Cerebellar cortex (tissue), 1 donor: Measurements from ENCODE around the gene ADD1.
A peak's percentile ranks its signal among the peaks of the same experiment; 100 is the strongest.

Source experiments
- DNase-seq: peaks from one replicate; pipeline ENCODE4 v3.0.0-alpha.2; 2015; ENCODE audit warnings: low spot score

The ADD1 gene

DNA sequence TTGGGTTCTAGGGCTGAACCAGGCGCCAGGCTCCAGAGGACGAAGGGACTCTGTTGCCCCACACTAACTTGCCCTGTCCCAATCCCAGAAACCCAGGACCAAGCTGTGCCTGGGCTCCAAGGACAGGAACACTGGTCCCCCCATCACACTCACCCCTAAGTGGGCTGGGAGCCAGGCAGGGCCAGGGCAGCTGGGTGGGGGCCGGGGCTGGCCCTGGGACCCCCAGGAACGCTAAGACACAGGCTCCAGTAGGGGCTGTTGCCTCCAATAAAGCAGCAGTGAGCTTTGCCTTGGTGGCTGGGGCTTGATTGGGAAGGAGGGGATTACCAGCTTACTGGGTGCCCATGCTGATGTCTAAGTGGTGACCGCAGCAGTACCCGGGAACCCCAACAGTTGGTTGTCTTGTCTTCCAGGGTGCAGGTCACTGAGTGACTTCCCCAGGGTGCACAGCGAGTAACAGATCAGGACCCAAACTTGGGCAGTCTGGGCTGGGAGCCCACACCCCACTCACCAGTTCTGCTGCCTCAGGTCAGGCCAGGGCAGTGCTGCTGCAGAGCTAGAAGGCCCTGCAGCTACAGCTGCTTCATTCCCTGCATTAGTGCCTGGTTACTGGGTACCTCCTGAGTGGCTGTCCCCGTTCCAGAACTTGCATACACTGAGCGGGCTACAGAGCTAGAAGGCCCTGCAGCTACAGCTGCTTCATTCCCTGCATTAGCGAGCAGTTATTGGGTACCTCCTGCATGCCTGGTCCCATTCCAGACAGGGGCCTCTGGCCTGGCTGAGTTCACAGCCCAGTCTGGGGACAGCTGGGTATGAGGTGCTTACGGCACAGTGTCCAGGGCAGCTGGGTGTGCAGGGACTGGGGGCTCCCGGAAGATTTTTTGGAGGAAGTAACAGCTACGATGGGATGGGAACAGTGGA, 9.4 kb upstream of the ADD1 start:
- DNase-seq = no peak

DNA sequence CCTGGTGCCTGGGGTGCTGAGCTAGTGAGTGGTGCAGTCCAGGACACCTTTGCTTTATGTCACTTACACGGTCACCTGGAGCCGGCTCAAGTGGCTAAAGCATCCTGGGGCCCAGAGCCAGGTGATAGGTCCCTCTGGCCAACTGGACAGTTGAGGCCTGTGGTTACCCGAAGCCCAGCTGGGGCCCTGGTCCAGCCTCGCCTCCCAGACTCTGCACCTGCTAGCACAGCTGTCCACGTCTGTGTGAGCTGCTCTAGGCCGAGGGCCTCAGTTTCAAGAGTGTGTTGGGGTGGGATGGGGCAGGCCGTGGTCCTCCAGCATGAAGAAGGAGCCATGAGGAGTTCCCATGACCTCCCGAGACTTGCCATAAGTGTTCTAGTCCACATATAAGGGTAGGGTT, 7.7 kb upstream of the ADD1 start:
- no peak for DNase-seq

DNA sequence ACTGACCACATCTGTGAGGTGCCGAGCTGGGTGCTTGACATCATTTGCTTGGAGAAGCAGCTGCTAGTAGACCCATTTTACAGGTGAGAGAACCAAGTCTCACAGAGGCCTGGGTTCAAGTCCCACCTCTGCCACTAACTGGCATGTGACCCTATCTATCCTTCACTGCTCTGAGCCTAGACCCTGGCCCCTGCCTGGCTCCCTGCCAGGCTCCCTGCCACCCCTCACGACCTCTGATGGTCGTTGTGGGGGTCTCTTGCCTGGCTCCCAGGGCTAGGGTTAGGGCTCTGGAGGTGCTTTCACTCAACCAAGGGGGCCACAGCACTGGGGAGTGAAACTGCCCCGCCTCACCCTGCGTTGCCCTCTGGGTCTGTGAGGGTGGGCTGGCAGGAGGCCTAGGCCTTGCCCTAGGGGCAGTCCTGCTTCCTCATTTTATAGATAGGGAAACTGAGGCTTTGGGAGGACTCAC, 7.2 kb upstream of the ADD1 start:
- no peak for DNase-seq

DNA sequence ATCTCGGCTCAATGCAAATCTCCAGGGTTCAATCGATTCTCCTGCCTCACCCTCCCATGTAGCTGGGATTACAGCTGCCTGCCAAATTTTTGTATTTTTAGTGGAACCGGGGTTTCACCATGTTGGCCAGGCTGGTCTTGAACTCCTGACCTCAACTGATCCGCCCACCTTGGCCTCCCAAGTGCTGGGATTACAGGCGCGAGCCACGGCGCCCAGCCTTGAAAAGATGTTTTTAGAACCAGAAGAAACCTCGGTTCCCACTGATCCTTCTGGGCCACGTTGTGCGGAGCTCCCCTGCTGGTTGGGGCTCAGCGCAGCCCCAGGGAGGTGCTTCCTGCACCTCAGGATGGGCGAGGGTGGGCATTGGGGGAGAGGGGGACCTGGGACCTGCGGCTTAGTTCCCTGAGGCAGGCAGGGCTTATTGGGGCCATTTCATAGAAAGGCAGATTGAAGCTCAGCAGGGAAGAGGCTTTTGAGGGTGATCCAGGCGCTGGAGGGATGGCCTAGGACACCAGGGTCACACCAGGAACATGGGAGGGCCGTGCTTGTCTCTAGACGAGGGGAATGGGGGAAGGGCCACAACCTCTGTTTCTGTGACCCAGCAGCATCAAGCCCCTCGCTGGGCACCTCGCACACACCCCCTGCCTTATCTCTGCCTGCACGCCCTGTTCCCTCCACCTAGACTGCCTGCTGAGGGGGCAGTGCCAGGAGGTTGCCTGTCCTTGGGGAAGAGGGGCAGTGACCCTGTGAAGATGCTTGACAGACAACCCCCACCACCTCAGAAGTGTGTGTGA, 6.3 kb upstream of the ADD1 start:
- DNase-seq = no peak

DNA sequence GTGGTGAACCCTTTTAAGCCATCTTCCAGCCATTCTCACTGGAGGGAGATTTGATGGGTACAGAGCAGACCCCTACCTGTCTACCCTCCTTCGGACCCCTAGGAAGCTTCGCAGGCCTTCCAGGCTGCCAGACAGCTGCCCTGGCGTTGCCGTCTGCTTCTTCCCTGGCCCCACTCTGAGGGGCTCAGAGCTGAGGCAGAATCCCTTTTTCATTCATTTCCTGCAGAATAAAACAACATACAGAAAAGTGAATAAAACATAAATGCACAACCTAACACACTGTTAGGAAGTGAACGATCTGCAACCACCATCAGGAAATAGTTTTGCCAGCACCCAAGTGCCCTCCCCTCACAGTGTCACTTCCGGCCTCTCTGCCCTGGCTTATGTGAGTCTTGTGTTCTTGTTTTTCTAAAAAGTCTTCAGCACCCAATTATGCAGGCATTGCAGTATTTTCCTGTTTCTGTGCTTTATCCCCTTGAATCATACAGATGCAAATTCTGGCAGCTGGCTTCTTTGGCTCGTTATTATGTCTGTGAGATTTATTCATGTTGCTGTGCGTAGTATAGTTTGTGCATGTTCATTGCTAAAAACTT, 5.6 kb upstream of the ADD1 start:
- DNase-seq = no peak

DNA sequence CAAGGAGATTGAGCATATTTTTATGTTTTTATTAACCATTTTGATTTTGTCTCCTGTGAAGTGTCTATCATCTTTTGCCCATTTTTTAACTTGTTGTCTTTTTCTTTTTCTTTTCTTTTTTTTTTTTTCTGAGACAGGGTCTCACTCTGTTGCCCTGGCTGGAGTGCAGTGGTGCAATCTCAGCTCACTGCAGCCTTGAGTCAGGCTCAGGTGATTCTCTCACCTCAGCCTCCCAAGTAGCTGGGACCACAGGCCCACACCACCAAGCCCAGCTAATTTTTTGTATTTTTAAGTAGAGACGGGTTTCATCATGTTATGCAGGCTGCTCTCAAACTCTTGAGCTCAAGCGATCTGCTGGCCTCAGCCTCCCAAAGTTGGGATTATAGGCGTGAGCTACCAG, 4.6 kb upstream of the ADD1 start:
- DNase-seq = no peak

DNA sequence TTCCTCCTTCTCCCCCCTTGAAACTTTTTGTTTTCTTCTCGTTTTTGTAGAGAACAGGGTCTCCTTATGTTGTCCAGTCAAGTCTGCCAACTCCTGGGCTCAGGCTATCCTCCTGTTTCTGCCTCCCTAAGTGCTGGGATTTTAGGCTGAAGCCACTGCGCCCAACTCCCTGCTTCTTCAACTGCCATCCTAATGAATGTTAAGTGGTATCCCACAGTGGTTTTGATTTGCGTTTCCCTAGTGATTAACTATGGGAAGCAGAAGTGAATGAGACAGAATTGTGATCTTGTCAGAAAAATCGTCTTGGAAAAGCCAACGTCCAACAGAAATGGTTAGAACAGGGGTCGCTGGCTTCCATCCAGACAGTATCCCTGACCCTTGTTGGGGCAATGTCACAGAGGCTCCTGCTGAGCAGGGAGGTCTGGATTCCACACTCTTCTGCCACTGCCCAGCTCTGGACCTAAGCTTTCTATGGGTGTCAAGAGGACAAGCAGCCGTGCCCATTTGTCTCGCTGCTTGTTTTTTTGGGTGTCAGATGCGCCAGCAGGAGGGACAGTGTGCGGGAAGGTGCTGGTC, 869 bp upstream of the ADD1 start:
- DNase-seq = peak; percentile 42

DNA sequence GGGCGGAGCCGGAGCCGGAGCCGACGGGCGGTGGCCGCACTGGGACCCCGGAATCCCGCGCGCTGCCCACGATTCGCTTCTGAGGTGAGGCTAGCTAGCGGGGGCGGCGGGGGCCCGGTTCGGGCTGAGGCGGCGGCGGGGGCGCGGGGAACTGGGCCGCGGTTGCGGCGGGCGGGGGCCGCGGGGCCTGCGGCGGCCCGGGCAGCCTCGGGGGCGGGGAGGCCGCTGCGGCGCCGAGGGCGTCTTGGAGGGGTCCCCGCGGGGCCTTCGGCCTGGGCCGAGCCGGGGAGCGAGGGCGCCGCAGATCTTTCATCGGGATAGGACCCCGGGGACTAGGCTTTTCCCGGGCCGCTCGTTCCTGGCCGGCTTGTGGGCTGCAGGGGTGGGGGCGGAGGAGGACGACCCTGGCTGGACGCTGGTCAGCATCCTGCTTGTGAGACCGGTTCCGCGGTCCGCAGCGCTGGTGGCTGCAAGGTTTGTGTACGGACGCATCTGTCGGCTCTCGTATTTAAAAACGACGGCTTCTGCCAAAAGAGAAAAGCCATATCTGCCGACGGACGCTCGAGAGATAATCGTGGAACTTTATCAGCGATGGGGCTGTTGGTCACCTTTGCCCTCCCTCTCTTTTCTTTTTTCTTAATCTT, 419 bp downstream of the ADD1 start:
- DNase-seq = no peak

DNA sequence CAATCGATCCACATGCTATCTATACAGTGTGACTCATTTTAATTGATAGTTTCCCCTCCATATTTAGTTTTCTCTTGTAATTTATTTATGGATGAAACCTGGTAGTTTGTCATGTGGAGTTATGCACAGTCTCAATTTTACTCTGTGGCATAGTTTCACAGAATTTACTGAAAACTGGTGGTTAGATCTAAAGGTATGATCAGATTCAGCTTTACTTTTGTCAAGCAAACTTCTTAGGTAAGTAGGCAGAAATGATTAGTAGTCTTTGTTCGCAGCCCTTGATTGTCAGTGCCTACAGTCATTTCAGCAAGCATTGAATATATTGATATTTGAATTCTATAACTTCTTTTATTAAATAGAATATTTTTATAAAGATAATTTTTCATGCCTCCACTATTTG, 2.5 kb downstream of the ADD1 start:
- no peak for DNase-seq

DNA sequence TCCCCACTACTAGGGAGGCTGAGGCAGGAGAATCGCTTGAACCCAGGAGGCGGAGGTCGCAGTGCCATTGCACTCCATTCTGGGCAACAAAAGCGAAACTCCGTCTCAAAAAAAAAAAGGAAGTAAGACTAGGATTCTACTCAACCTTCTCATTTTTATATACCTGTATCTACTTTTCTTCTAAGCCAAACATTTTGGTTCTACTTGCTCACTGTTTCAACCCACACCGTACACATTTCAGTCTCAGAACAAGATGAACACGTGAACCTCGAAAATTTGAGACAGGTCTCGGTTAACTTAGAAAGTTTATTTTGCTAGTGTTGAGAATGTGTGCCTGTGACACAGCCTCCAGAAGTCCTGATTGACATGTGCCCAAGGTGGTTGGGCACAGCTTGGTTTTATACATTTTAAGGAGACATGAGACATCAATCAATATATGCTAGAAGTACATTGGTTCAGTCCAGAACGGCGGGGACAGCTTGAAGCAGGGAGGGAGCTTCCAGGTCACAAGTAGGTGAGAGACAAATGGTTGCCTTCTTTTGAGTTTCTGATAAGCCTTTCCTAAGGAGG, 3.7 kb downstream of the ADD1 start:
- no peak for DNase-seq

DNA sequence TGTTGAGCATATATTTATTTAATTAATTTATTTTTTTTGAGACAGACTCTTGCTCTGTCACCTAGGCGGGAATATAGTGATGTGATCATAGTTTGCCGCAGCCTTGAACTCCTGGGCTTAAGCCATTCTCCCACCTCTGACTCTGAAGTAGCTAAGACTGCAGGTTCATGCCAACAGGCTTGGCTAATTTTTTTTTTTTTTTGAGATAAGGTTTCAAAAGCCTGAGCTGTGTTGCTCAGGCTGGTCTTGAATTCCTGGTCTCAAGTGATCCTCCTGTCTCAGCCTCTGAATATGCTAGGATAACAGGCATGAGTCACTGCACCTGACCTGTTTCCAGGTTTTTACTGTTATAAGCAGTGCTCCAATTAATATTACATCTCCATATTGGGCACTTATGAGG, 4.8 kb downstream of the ADD1 start:
- DNase-seq = no peak

DNA sequence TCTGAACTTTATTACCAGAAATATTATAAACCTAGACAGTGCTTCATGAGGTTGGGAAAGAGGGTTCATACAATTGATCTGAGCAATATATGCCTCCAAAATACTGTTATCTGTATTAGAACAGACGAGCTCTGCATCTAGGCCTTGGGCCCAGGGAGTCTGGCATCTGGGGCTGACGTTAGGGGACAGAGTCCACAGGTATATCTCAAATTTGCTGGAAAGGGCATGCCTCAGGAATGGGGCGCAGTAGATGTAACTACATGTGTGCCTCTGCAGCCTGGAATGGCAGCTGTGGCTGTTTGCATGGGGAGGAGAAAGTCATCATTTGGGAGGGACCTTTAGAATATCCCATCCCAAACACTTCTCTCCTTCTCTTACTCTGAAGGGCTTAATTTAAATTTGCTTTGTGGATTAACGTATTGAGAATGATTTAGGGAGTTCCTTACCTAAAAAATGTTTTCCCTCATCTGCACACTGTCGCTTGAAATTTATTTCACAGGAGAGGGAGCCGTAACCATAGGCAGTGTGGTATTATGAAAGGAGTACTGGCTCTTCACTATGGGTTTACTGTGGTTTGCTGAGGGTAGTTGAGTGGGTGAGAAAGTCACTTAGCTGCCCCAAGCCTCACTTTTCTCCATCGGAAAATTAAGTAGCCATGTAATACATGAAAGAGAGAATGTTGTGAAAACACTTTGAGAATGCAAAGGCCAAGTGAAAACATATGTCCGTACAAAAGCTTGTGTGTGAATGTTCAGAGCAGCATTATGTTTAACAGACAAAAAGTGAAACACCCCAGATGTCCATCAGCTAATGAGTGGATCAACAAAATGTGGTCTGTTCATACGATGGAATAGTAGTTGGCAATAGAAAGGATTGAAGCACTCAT, 5.9 kb downstream of the ADD1 start:
- DNase-seq = no peak

DNA sequence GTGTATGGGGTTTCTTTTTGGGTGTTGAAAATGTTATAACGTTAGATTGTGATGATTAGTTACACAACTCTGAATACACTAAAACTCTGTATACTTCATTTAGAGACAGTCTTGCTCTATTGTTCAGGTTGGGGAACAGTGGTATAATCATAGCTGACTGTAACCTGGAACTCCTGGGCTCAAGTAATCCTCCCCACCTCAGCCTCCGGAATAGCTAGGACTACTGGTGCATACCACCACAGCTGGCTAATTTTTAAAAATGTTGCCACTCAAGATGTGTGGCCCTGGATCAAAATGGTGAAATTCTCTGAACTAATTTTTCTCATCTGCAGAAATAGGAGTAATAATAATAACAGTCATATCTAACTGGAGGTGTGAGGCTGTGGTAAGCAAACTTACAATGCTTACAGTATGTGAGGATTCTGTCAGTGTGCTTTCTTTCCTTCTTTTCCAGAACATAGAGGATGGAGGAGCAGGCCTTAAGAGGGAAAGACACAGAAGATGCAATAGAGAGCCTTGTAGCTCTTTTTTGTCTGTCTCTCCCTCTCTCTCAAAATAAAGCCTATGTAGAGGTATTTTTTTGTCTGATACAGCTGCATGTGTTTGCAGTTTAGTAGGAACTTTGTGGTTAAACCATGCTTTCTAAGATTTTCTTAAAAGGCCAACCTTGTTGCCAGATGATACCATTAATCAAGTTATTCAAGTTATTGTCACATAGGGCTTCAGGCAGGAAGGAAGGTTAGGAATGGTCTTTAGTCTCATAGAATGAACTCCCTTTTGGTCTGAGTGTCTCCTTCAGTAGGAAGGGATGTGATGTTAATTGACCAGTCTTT, 7.5 kb downstream of the ADD1 start:
- DNase-seq = no peak

DNA sequence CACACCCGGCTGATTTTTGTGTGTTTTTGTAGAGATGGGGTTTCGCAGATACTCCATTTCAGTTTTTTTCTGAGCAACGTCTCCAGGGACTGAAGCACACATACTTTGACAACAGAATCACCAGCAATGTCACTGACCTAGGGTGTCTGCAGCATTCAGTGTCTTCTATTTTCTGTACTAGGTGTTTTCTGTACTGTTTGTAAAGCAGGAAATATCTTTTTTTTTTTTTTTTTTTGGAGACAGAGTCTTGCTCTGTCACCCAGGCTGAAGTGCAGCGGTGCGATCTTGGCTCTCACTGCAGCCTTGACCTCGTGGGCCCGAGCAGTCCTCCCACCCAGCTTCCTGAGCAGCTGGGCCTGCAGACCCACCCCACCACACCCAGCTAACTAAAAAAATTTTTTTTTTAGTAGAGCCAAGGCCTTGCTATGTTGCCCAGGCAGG, 8.9 kb downstream of the ADD1 start:
- DNase-seq = no peak

DNA sequence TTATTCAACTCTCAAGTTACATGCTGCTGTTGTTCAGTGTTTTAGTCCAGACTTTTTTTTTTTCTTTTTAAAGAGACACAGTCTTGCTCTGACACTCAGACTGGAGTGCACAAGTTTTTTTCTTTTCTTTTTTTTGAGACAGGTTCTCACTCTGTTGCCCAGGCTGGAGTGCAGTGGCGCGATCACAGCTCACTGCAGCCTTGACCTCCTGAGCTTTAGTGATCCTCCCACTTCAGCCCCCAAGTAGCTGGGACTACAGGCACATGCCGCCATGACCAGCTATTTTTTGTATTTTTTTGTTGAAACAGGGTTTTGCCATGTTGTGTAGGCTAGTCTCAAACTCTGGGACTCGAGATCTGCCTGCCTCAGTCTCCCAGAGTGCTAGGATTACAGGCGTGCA, 11.9 kb downstream of the ADD1 start:
- DNase-seq = no peak

DNA sequence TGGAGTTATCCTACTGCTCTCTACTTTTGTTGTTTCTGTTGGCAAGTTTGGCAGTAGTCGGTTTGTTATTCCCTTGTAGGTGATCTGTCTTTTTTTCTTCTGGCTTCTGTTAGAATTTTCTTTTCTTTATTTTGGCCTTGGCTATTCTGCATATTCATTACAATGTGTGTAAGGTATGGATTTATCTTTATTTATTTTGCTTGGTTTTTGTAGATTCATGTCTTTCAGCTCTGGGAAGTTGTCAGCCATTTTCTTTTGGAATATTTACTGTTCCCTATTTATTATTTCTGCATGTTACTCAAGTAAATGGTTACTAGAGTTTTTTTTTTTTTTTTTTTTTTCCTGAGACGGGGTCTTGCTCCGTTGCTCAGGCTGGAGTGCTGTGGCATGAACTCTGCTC, 12.6 kb downstream of the ADD1 start:
- no peak for DNase-seq

DNA sequence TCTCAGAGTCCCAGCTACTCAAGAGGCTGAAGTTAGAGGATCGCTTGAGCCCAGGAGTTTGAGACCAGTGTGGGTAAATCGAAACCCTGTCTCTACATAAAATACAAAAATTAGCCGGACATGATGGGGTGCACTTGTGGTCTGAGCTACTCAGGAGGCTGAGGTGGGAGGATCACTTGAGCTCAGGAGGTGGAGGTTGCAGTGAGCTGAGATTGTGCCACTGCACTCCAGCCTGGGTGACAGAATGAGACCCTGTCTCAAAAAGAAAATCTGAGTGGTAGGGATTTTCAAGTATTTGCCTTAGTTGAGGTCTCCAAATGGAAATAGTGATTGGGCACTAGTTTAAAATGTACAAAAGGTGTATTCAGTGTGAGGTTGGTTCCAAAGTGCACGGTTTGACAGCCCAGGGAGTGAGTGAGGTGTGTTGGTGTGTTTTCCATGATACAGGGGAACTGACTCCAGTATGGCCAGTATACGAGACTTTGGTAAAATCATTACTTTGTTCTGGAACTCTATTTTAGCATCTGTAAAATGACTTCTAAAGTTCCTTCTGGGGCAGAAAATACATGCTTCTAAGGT, 13.8 kb downstream of the ADD1 start:
- no peak for DNase-seq

DNA sequence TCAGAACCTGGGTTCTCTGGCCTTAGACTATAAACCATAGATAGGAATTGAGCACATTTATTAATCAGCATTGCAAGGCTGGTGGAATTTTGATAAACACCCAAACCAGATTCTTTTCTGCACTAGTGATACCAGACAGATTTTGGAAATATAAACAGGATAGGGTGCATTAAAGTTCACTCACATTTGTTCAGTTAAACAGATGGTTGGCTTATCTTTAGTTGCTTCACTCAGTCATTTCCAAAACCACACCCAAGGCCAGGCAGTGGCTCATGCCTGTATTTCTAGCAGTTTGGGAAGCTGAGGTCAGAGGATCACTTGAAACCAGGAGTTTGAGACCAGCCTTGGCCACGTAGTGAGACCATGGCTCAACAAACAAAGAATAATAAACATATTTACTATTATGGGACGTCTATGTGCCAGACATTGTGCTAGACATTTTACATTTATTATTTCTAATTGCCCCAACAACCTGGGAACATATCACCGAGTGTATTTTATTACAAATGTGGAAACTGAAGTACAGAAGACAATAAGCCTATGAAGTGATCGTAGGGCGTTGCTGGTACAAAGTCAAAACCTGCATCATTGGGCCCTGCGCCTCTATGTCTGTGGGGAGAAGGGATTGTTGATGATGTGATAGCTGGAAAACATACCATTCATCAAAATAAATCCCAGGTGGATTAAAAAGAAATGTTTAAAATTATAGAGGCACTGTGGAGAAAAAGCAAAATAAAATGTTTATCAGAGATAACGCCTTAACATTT, 15.0 kb downstream of the ADD1 start:
- no peak for DNase-seq
